Stimulated activated CD4-positive, alpha-beta T cell treated with anti-CD3 and anti-CD28 coated beads, Interleukin-15, amount 100 ng/mL, for 1 hour (primary cell): ENCODE results near the gene PPP2R2D.
A peak's percentile ranks its signal among the peaks of the same experiment; 100 is the strongest.

Source experiments
- DNase-seq, 2 donors: peaks; one replicate each; pipeline ENCODE4 v3.0.0-alpha.2; 2020; ENCODE audit warnings: low read depth in 1 of 2, low spot score in 1 of 2

Gene PPP2R2D

GRCh38 chr10:131928248-131929095, 27.7 kb downstream of the PPP2R2D start:
- DNase-seq = peak in 1 of 2 donors; percentile 31

- no peak for DNase-seq
Observed at GRCh38 chr10:131929122-131929845, 28.5 kb downstream of the PPP2R2D start.

GRCh38 chr10:131930150-131930549, 29.3 kb downstream of the PPP2R2D start:
- DNase-seq = no peak

- DNase-seq = no peak
Observed at GRCh38 chr10:131930586-131931330, 29.9 kb downstream of the PPP2R2D start.

- no peak for DNase-seq
Observed at GRCh38 chr10:131931981-131932380, 31.2 kb downstream of the PPP2R2D start.

GRCh38 chr10:131933016-131933695, 32.3 kb downstream of the PPP2R2D start:
- DNase-seq = no peak

GRCh38 chr10:131933696-131934086, 32.9 kb downstream of the PPP2R2D start:
- DNase-seq = no peak

- no peak for DNase-seq
Observed at GRCh38 chr10:131934769-131935168, 34.0 kb downstream of the PPP2R2D start.

GRCh38 chr10:131935260-131935659, 34.5 kb downstream of the PPP2R2D start:
- DNase-seq = no peak

- DNase-seq = no peak
Observed at GRCh38 chr10:131936294-131936693, 35.5 kb downstream of the PPP2R2D start.

GRCh38 chr10:131936736-131937135, 35.9 kb downstream of the PPP2R2D start:
- no peak for DNase-seq

- DNase-seq = no peak
Observed at GRCh38 chr10:131937836-131938235, 37.0 kb downstream of the PPP2R2D start.

GRCh38 chr10:131938681-131939080, 37.9 kb downstream of the PPP2R2D start:
- no peak for DNase-seq

GRCh38 chr10:131942455-131942854, 41.6 kb downstream of the PPP2R2D start:
- DNase-seq = no peak

- no peak for DNase-seq
Observed at GRCh38 chr10:131943021-131943814, 42.4 kb downstream of the PPP2R2D start.

- DNase-seq = no peak
Observed at GRCh38 chr10:131944412-131944811, 43.6 kb downstream of the PPP2R2D start.

- DNase-seq = no peak
Observed at GRCh38 chr10:131944976-131945695, 44.3 kb downstream of the PPP2R2D start.

- DNase-seq = no peak
Observed at GRCh38 chr10:131946321-131946751, 45.5 kb downstream of the PPP2R2D start.

- DNase-seq = no peak
Observed at GRCh38 chr10:131946880-131947279, 46.1 kb downstream of the PPP2R2D start.
